Activated gamma-delta T cell treated with Interleukin-2 at 50 U/mL for 16 hours (primary cell): Measurements from ENCODE around the gene PIGQ.

Source experiments
- DNase-seq: peaks from one replicate; pipeline ENCODE4 v3.0.0-alpha.2; 2020

PIGQ gene

DNA sequence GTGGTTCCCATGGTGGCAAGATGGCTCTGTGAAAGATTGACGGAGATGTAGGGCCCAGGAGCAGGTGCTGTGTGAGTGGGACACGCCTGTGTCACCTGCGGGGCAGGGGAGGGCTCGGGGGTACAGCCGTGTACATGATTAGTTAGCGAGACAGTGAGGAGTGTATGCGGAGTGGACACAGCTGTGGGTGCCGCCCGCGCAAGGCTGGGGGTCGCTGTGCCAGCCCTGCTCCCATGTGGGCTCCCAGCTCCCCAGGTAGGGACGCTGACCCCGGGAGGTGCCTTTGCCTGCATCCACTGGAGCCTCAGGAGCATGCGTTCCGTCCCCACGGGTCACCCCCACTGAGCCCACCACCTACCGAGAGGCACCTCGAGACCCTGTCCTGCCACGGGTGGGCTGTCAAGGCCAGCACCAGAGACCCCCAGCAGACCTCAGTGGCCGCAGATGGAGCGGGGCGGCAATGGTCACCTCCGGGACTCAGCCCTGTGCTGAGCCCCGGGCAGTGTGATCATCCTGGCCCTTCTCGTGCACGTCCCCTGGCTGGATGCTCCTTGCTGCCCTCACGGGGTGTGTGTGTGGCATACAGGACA is 34.8 kb upstream of the PIGQ start:
- DNase-seq = no peak

DNA sequence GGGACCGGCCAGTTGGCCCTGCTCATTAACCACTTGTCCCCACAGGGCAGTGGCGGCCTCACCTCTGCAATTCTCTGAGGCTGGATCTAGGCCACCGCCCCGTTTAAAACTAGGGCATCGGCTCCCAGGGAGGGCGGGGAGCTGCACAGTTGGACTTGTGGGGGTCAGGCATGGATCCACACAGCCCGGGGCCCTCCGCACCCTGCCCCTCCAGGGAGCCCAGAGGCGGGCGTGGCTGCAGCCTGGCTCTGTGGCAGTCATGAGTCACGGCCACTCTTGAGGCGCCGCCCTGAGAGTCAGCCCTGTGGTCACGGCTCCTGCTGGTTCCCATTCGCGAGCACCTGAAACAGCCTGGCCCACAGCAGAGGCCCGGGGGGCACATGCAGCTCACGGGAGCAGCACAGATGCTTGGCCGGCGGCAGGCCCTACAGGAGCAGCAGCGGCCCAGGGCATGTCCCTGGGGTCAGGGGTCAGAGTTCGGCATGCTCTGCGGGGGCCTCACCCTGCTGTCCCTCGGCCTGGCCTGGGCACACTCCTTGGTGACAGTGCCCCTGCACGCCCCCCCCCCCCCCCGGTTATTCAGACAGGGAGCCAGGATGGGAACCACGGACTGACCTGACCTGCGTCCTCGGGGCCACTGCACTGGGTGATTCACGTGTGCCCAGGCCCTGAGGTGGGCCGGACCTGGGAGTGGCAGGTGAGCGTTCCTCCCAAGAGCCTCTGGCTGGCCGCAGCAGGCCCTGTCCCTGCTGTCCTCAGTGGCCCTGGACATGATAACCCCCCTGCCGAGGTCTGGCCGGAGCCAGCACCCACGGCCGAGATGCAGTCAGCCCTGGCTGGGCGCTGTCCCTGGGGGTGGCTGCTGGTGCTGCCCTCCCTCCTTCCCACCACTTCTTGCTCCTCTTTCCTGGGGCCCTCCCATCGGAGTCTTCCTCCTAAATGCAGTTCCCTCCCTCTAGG is 34.0 kb upstream of the PIGQ start:
- DNase-seq = no peak

DNA sequence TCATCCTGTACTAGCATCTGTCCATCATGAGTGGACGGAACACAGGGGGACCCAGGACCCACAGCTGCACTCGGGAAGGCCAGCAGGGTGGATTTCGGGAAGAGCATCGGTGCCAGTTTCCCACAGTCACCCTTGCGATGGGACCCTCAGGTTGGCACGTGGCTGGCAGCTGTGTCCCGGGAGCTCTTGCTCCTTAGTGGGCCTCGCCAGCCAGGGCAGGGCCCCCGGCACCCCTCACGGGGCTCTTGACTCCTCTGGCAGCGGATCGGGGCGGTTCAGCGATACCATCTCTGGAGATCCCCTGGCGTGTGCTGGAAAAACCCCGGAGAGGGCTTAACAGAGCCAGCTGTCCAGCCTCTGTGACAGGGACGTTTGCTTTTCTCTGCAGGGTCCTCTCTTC is 33.0 kb upstream of the PIGQ start:
- DNase-seq = no peak

DNA sequence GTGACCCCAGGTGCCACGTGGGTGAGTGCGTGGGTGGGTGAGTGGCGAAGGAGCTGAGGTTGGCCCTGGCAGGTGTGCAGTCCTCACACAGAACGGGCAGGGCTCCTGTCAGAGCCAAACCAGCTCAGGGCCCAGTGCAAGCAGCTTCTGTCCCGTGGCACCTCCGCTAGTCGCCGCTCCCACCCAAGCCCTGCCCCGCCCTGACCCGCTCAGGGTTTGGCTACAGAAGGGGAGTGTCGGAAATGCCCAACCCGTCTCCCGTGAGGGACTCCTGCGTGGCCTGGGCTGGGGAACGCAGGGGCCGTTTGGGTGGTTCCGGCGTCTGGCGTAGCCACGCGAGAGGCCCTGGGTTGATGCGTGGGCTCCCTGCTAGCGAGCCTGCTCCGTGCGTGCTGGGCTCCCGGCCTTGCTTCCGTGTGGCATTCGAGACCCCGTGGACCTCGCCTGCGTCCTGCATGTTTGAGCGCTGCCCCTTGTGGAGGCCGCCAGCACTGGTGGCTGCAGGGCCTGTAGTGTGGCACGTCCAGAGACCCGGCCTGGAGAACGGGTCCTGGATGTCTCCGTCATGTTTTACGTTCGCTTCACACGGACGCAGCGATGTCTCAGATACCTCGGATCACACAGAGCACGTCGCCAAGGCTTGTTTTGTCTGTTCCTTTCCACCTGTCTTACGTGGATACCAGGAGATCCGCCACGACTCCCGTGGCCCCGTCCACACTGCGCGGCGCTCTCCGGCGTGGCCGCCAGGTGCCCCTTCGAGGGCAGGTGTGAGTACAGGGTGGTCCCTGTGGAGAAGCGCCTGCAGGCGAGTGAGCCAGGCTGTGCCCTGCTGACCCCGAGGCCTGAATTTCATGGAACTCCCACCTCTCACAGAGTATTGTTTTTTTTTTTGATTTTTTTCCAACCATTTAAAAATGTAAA is 32.1 kb upstream of the PIGQ start:
- DNase-seq = no peak

DNA sequence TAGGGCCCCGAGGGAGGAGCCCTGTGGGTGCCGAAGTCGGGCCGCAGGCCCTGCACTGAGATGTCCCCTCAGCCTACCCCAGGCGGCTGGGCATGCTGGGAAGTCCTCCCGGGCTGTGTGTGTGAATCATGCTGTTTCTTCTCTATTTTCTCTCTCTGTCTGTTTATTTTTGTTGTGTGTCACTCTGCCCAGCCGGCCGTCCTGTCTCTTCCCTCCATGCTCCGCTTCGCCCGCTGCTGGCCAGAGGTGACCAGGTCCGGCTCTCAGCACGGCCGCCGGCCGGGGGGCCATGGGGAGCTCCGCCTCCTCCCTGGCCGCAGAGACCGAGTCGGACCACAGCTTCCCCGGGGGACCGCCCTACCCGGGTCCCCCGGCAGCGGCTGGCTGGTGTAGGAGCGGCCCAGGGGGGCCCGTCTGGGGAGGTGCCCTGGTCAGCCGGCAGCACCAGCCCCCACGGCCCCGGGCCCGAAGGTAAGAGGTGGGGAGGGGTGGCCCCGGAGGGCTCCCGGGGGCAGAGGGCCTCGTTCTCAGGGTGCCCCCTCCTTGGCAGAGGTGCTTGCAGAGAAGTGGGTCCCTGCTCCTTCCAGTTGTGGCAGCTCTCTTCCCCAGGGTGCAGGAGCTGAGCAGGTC is 29.8 kb upstream of the PIGQ start:
- no peak for DNase-seq

DNA sequence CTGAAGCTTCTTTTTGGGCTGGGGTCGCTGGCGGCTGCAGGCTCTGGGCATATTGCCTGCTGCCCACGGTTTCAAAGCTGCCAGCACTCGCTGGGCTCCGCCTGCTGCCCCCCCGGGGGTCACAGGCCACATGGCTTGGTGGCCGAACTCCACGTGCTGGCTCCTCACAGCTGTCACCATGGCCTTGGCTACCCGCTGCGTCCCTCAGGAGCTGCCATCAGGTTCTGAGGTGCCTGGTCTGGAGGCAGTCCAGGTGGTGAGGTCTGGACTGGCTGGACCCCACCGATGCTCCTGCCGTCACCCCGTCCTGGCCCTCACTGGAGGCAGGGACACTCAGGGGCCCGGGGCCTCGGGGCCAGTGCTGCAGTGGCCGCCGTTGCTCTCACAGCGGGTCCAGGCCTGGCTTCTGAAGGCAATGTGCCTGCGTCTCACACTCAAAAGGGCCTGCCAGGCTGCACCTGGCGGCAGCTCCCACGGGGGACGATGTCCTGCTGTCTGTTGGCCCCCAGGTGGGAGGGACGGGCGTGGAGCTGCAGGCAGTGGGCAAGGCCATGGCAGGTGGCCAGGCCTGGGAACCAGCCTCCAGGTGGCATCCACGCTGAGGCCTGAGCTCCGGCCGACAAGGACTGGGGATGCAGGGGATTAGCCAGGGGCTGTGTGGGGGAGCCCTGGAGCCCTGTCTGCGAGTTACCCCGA is 29.0 kb upstream of the PIGQ start:
- DNase-seq = no peak

DNA sequence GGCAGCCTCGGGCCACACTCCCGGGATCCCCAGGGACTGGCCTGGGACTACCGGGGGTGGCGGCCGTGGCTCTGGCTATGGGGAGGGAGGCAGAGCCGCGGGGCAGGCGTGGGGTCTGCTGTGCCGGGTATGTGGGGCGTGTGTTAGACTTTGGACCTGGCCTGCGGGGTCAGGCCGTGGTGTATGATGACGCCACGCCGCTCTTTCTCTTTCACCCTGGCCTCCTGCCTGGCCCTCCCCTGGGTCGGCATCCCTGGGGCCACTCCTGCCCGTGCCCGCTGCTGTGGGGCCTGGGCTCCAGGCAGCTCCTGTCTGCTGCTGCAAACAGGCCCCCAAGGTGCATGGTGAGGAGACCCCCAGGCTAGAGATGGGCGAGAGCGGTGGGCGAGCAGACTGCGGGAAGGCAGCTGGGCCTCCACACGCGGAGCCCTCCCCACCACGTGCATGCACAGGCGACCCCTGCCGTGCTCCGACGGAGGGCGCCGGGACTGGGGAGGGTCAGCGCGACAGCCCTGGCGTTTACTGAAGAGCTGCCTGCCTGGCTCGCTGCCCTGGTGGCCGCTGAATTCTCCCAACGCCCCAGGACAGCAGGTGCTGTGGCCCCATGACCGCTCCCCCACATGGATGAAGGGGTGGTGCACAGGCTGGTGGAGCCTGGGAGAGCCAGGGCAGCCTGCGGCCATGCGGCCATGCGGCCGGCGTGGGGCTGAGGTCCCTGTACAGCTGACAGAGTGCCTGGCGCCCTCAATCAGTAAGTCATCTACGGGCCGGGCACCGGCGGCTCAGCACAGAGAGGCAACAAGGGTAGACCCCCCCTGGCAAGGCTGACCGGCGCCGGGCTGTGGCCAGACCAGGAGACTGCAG is 26.2 kb upstream of the PIGQ start:
- DNase-seq = no peak

DNA sequence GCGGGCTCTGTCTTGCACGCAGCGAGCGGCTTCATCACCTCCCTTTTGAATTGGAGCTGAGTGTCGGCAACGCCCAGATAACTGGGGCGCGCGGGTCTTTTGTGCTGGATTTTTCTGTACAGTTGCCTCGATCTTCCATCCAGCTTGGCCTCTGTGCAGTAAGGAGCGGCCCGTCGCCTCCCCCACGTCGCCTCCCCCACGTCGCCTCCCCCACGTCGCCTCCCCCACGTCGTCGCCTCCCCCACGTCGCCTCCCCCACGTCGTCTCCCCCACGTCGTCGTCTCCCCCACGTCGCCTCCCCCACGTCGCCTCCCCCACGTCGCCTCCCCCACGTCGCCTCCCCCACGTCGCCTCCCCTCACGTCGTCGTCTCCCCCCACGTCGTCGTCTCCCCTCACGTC is 25.3 kb upstream of the PIGQ start:
- no peak for DNase-seq

DNA sequence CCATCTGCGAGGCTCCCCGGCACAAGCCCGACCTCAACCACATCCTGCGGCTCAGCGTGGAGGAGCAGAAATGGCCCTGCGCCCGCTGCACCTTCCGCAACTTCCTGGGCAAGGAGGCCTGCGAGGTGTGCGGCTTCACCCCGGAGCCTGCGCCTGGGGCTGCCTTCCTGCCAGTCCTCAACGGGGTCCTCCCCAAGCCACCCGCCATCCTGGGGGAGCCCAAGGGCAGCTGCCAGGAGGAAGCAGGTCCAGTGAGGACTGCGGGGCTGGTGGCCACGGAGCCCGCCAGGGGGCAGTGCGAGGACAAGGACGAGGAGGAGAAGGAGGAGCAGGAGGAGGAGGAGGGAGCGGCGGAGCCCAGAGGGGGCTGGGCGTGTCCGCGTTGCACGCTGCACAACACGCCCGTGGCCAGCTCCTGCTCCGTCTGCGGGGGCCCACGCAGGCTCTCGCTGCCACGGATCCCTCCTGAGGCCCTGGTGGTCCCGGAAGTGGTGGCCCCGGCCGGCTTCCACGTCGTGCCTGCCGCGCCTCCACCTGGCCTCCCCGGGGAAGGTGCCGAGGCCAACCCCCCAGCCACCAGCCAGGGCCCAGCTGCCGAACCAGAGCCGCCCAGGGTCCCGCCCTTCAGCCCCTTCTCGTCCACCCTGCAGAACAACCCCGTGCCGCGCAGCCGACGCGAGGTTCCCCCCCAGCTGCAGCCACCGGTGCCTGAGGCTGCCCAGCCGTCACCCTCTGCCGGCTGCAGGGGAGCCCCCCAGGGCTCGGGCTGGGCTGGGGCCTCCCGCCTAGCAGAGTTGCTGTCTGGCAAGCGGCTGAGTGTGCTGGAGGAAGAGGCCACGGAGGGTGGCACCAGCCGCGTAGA is 22.6 kb upstream of the PIGQ start:
- DNase-seq = peak; percentile 39

DNA sequence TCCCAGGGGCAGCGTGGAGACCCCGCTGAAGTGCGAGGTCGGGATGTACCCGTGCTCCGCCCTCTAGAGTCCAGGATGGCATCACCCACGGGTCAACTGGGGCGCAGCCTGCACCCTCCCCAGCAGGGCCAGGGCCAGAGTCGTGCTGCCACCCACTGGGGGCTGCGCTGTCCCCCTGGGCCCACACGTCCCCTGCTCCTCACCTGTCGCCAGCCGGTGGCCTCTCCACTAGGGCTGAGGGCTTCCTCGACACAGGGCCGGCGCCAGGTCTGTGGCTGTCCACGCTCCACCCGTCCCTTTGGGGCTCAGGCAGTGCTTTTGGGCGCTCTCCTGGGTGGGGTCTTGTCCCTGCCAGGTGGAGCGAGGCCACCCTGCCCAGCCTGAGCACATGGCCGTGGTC is 21.2 kb upstream of the PIGQ start:
- DNase-seq = no peak

DNA sequence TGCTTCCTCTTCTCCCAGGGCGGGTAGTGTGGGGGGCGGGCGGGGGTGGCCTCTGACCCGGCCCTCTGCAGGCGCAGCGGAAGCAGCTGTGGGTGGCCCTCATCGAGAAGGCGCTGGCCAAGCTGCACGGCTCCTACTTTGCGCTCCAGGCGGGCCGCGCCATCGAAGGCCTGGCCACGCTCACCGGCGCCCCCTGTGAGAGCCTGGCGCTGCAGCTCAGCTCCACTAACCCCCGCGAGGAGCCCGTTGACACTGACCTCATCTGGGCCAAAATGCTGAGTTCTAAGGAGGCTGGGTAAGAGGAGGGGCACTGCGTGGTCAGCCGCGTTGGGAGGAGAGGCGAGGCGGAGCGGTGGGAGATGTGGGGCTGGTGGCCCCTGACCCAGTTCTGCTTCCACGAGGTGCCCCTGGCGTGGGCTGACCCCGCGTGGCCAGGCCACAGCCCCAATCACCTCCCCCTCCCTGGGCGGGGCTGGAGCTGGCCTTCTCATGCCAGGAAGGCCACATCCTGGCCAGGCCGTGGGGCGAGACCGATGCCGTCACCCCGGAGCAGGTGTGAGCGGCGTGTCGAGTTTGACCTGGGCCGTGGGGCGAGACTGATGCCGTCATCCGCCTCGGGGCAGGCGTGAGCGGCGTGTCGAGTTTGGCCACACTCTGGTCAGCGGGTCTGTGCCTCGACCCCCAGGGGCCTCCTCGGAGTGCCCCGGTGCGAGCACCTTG is 20.1 kb upstream of the PIGQ start:
- DNase-seq = no peak

DNA sequence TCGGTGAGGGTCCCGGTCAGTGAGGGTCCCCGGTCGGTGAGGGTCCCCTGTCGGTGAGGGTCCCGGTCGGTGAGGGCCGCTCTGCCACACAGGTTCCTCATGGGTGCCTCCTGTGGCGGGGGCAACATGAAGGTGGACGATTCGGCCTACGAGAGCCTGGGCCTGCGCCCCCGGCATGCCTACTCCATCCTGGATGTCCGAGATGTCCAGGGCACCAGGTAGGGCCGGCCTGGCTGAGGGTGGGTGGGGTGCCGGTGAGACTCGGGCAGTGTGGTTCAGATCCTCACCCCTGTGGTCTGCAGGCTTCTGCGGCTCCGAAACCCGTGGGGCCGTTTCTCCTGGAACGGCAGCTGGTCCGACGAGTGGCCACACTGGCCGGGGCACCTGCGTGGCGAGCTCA is 18.6 kb upstream of the PIGQ start:
- no peak for DNase-seq

DNA sequence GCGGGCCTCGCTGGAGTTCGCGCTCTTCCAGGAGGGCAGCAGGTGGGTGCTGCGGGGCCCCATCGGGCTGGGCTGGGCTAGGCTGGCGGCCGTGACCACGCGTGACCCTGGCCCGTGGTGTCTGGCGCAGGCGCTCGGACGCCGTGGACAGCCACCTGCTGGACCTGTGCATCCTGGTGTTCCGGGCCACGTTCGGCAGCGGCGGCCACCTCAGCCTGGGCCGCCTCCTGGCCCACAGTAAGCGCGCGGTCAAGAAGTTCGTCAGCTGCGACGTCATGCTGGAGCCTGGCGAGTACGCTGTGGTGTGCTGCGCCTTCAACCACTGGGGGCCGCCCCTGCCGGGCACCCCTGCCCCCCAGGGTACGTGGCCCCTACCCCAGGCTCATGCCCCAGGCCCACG is 17.6 kb upstream of the PIGQ start:
- no peak for DNase-seq

DNA sequence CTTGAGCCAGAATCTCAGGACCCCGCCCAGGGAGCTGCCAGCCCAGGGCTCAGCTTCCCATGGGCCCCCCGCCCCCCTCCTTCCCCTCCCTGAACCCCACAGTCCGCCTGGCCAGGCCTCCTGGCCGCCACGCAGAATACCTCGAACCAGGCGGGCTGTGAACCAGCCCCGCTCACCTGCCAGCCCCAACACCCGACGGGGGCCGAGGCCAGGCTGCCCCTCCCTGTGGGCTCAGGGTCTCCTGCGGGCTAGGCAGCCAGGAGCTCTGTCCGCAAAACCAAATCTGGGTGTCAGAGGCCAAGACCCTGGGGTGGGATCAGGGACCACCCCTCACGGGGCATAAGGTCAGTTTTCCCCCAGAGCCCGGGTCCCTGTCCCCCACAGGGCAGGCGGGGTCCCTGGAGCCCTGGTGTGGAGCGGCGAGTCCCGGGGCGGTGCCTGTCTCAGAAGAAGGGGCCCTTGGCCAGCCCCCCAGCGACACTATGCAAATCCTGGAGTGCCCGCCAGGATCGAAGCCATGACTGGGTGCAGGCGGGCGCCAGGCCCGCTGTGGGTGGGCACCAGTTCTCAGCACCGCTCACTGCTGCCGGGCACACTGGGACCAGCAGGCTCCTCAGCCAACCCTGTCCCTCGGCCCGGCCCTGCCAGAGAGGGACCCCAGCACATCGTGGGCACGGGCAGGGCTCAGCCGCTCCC is 16.0 kb upstream of the PIGQ start:
- DNase-seq = no peak

DNA sequence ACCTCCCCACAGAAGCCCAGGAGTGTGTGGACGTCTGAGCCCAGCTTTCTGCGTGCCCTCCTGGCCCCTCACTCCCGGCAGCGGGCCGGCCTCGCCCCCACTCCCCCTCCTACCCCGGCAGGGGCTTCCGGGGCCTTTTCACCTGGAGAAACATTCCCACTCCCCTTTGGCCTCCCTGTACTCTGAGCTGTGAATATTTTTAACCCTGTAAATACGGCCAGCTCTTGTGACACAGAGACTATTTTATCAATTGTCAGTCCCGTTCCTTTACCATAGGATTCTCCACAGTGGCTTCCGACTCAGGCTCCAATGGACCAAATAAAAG is 15.5 kb upstream of the PIGQ start:
- DNase-seq = no peak

DNA sequence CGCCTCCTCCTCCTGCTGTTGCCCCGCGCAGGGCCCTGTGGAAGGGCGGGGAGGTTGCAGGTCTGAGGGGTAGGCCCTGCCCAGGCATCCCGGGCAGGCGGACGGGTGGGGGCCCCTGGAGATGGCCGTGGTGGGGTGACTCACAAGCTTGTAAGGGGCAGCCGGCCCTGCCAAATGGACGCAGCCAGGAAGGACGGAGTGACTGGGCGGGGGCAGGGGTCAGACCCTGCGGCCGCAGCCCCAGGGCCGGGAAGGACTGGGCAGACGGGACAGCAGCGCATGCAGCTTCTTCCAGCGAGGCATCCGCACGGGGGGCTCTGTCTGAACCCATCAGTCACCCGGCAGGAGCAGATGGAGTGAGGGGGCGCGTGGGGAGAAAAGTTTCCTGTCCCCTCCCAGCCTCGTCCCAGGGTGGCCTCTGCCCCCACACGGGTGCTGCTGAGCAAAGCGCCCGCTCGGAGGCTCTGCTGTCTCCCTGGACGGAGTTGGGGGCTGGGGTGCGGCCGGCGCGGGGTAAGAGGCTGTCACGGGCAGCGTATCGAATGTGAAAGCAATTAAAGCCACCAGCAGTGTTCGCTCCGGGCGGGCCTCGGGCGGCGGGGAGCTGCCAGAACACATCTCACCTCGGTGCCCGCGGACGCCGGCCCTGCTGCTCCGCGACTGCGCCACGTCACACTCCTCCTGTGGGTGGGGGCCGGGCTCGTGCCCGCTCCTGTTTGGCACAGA is 15.0 kb upstream of the PIGQ start:
- no peak for DNase-seq

DNA sequence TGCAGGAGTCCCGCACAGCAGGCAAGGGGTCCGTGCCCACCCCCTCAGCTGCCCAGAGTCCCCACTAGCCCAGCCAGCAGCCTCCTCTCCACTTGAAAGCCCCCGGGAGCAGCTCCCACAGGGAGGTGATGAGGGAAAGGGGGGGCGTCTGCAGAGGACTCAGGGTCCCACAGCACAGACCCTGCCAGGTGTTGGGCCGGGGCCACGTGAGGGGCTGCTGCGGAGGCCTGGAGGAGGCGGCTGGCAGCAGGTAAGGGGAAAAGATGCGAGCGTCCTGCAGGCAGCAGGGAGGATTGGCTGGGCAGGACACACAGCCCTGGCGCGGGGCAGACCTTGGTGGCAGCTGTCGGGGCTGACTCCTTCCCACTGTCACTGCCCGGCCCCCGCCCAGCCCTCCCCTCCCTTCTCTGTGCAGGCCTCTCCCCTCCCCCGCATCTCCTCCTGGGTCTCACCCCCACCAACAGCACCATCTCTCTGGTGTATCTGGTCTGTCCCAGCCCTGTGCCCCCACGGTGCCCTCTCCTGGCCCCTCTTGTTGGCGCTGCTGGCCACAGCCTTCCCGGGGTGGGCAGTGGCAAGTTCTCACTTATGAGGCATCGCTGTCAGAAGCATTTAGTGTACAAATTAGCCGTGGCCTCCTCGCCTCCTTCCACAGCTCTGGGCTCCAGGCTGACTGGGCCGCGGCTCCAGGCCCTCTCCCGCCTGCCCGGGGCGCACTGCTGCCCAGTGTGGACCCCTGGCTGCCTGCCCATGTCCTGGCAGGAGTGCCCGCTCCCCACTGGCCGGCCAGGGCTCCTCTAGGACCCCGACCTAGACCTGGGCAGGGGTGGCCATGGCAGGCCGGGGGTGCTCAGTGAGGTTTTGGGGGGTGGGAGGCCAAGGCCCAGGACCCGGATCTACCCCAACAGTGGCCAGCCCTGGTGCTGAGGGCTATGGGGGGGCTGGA is 14.0 kb upstream of the PIGQ start:
- no peak for DNase-seq
